HUDEP-2 (cell line): ENCODE measurements around the gene ACAN.

Experiments
- DNase-seq, 76 experiments: peaks; one replicate each; lab custom pipeline; 2025; ENCODE audit not compliant: unreplicated experiment in 76 of 76; lab: John Stamatoyannopoulos, UW

Gene ACAN

GRCh38 chr15:88800738-88801137 is 2.5 kb upstream of the ACAN start:
- no peak for DNase-seq

- no peak for DNase-seq
Measured at GRCh38 chr15:88802250-88802990, 816 bp upstream of the ACAN start.

- no peak for DNase-seq
Measured at GRCh38 chr15:88802991-88803240, 320 bp upstream of the ACAN start.

- DNase-seq: no peak
Measured at GRCh38 chr15:88803920-88804247, 648 bp downstream of the ACAN start.

- no peak for DNase-seq
Measured at GRCh38 chr15:88804257-88804656, 1.0 kb downstream of the ACAN start.

- peak in 1 of 76 experiments; percentile 6 for DNase-seq
Measured at GRCh38 chr15:88805031-88805780, 2.0 kb downstream of the ACAN start.

- DNase-seq: no peak
Measured at GRCh38 chr15:88810446-88810845, 7.2 kb downstream of the ACAN start.

- DNase-seq: no peak
Measured at GRCh38 chr15:88812133-88812532, 8.9 kb downstream of the ACAN start.

GRCh38 chr15:88813960-88814359 is 10.7 kb downstream of the ACAN start:
- DNase-seq: no peak

- DNase-seq: no peak
Measured at GRCh38 chr15:88814393-88814792, 11.2 kb downstream of the ACAN start.

- no peak for DNase-seq
Measured at GRCh38 chr15:88818920-88819319, 15.7 kb downstream of the ACAN start.

- no peak for DNase-seq
Measured at GRCh38 chr15:88821993-88822392, 18.8 kb downstream of the ACAN start.

- DNase-seq: no peak
Measured at GRCh38 chr15:88828791-88829190, 25.6 kb downstream of the ACAN start.

- no peak for DNase-seq
Measured at GRCh38 chr15:88830016-88830415, 26.8 kb downstream of the ACAN start.

GRCh38 chr15:88832820-88833730 is 29.8 kb downstream of the ACAN start:
- DNase-seq: no peak

- DNase-seq: no peak
Measured at GRCh38 chr15:88833731-88834100, 30.5 kb downstream of the ACAN start.

GRCh38 chr15:88834211-88834812 is 31.1 kb downstream of the ACAN start:
- DNase-seq: peak in 16 of 76 experiments; percentile 1 to 18 (median 10)

GRCh38 chr15:88835119-88835518 is 31.9 kb downstream of the ACAN start:
- no peak for DNase-seq

GRCh38 chr15:88835646-88836045 is 32.4 kb downstream of the ACAN start:
- peak in 1 of 76 experiments; percentile 7 for DNase-seq

GRCh38 chr15:88838667-88839066 is 35.4 kb downstream of the ACAN start:
- DNase-seq: no peak

GRCh38 chr15:88839146-88839545 is 35.9 kb downstream of the ACAN start:
- no peak for DNase-seq
